Activated B cell treated with CpG ODN at 0.5 μM for 24 hours (primary cell): ENCODE measurements around the gene VWA8. TPM values are rescaled to one million over a fixed set of nuclear protein-coding genes. Genes with fewer than 3 reads are reported as not detected.

Source experiments
- ATAC-seq: fragments of 200-7000 bp; cut with Tn5 transposase; one replicate; pipeline ENCODE4 v1.10.0; 2021; ENCODE audit warnings: low read depth, mild to moderate bottlenecking, moderate library complexity
- CTCF ChIA-PET: fragments of 350-600 bp; sonication (Branson Sonifier 250); formaldehyde crosslinking; loops from one replicate; lab custom pipeline; 2021; ENCODE audit warnings: antibody characterized with exemption; lab: Charles Lee
- POLR2A ChIA-PET: fragments of 350-600 bp; sonication (Branson Sonifier 250); formaldehyde crosslinking; loops from one replicate; lab custom pipeline; 2021; ENCODE audit warnings: antibody characterized with exemption; lab: Charles Lee
- DNase-seq: peaks from one replicate; pipeline ENCODE4 v3.0.0; 2022
- H3K27ac Mint-ChIP-seq: one replicate; pipeline ENCODE4 v1.8.0; 2020; ENCODE audit warnings: mixed read lengths
- H3K27me3 Mint-ChIP-seq: one replicate; pipeline ENCODE4 v1.8.0; 2021; ENCODE audit warnings: mixed read lengths
- H3K36me3 Mint-ChIP-seq: one replicate; pipeline ENCODE4 v1.8.0; 2021; ENCODE audit warnings: low read depth, mixed read lengths
- H3K4me1 Mint-ChIP-seq: one replicate; pipeline ENCODE4 v1.8.0; 2021; ENCODE audit warnings: mixed read lengths
- H3K4me3 Mint-ChIP-seq: one replicate; pipeline ENCODE4 v1.8.0; 2020; ENCODE audit warnings: mild to moderate bottlenecking, mixed read lengths
- H3K9me3 Mint-ChIP-seq: one replicate; pipeline ENCODE4 v1.8.0; 2020; ENCODE audit warnings: mixed read lengths
- CTCF ChIP-seq: fragments of 200-600 bp; IDR thresholded peaks from one replicate; pipeline ENCODE4 v1.8.0; 2022; ENCODE audit warnings: antibody characterized with exemption, mild to moderate bottlenecking
- intact Hi-C: fragments of 100-400 bp; cut with micrococcal nuclease; formaldehyde crosslinking; loops from one replicate; pipeline ENCODE4 v1.15.1; 2024
- total RNA-seq: library from RNA; stranded (reverse); gene quantifications from 2 replicates; pipeline ENCODE4 v1.2.3, GENCODE V29; 2022

The VWA8 gene
- total RNA-seq, 1 donor from 2014 or later: 21.7 TPM

- Mint-ChIP-seq H3K9me3 (no peaks in the 10 kb centered on the region), H3K36me3 (peaks cover 41% of the 10 kb centered on the region), H3K27ac (no peak overlapping the region), H3K4me1 (peaks cover 14% of the 10 kb centered on the region), H3K27me3 (no peaks in the 10 kb centered on the region), H3K4me3 (no peak overlapping the region)
- CTCF ChIA-PET: no interaction called here
- POLR2A ChIA-PET: no interaction called here
- ATAC-seq: no peak
- intact Hi-C loops: no loop called here
- no peak for DNase-seq
- TF ChIP-seq CTCF: no peak
Observed at GRCh38 chr13:41859565-41859964, 101.3 kb downstream of the VWA8 start.

GRCh38 chr13:41858780-41859179 lies 102.1 kb downstream of the VWA8 start:
- ATAC-seq (no peak), DNase-seq (no peak)
- H3K4me1 Mint-ChIP-seq: peaks cover 14% of the 10 kb centered on the region
- POLR2A ChIA-PET: no interaction called here
- H3K27ac Mint-ChIP-seq: no peak overlapping the region
- no peaks in the 10 kb centered on the region for H3K27me3 Mint-ChIP-seq
- TF ChIP-seq CTCF: no peak
- CTCF ChIA-PET: no interaction called here
- intact Hi-C loops: no loop called here
- peaks cover 36% of the 10 kb centered on the region for H3K36me3 Mint-ChIP-seq
- H3K4me3 Mint-ChIP-seq: no peak overlapping the region
- no peaks in the 10 kb centered on the region for H3K9me3 Mint-ChIP-seq

GRCh38 chr13:41854758-41855157 lies 106.2 kb downstream of the VWA8 start:
- H3K36me3 Mint-ChIP-seq: peaks cover 31% of the 10 kb centered on the region

GRCh38 chr13:41851351-41851750 lies 109.6 kb downstream of the VWA8 start:
- DNase-seq (no peak), ATAC-seq (no peak)
- ChIA-PET POLR2A (no interaction called here), CTCF (no interaction called here)
- no peaks in the 10 kb centered on the region for H3K27me3 Mint-ChIP-seq
- peaks cover 16% of the 10 kb centered on the region for H3K36me3 Mint-ChIP-seq
- no peak for TF ChIP-seq CTCF
- no peak overlapping the region for H3K4me3 Mint-ChIP-seq
- no peak overlapping the region for H3K27ac Mint-ChIP-seq
- no peaks in the 10 kb centered on the region for H3K9me3 Mint-ChIP-seq
- no peaks in the 10 kb centered on the region for H3K4me1 Mint-ChIP-seq
- intact Hi-C loops: no loop called here

More at GRCh38 chr13:41854758-41855157, 106.2 kb downstream of the VWA8 start:
- no peaks in the 10 kb centered on the region for H3K9me3 Mint-ChIP-seq
- DNase-seq (no peak), ATAC-seq (no peak)
- no peaks in the 10 kb centered on the region for H3K4me1 Mint-ChIP-seq
- H3K4me3 Mint-ChIP-seq: no peak overlapping the region
- H3K27ac Mint-ChIP-seq: no peak overlapping the region
- ChIA-PET POLR2A (interaction anchor here (0.7 kb wide), 1 partner anchor 197 kb away, joined by 3 read pairs; no protein-coding TSS in a partner anchor), CTCF (no interaction called here)
- H3K27me3 Mint-ChIP-seq: no peaks in the 10 kb centered on the region
- TF ChIP-seq CTCF: no peak
- intact Hi-C loops: no loop called here

- TF ChIP-seq CTCF: no peak
- ATAC-seq (no peak), DNase-seq (no peak)
- intact Hi-C loops: no loop called here
- no peaks in the 10 kb centered on the region for H3K27me3 Mint-ChIP-seq
- CTCF ChIA-PET: no interaction called here
- H3K36me3 Mint-ChIP-seq: peaks cover 25% of the 10 kb centered on the region
- no peaks in the 10 kb centered on the region for H3K4me1 Mint-ChIP-seq
- POLR2A ChIA-PET: no interaction called here
- H3K4me3 Mint-ChIP-seq: no peak overlapping the region
- H3K27ac Mint-ChIP-seq: no peak overlapping the region
- peaks cover 5% of the 10 kb centered on the region for H3K9me3 Mint-ChIP-seq
Observed at GRCh38 chr13:41848435-41849255, 112.3 kb downstream of the VWA8 start.
